ENCODE measurements around the gene LGMN. TPM values are rescaled to one million over a fixed set of nuclear protein-coding genes. Genes with fewer than 3 reads are reported as not detected.

LGMN gene
- total and polyA plus RNA-seq, 9 of the 15 experiments (the other 6 are each of a cell fraction or from before 2014, with no cell fraction given) = 0.05 to 1.4 (median 0.43) TPM; not detected in 2

DNA sequence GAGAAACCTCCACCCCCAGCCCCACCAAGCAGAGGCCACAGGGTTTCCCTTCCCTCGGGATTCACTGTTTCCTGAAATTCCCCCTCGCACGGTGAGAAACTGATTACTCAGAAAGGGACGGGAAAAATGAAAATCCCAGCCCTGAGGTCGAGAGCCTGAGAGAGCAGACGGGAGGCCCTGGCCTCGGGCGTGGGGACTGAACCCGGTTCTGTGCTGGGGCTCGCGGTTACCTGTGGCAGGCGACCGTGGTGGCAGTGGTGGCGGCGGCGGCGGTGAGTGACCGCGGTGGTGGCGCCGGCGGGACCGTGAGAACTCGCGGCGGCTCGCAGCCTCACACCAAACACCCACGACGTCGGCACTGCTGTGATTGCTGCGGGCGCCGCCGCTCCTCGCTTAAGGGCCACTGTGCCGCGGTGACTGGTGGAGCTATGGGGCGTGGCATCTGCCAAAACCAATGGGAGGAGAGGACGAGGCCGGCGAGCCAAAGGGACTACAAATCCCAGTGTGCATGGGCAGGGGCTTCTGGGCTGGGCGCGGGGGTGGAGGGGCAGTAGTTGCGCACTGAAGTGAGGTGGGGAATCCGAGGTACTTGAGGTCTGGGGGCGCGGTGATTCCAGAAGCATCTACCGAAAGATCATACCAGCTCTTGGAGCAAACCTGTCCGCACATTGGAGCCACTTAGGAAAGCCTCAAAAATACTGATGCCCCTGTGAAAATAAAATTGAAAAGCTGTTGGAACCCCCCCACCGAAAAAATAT, at the start of gene LGMN (continued):
- TF ChIP-seq, protein P1, sequence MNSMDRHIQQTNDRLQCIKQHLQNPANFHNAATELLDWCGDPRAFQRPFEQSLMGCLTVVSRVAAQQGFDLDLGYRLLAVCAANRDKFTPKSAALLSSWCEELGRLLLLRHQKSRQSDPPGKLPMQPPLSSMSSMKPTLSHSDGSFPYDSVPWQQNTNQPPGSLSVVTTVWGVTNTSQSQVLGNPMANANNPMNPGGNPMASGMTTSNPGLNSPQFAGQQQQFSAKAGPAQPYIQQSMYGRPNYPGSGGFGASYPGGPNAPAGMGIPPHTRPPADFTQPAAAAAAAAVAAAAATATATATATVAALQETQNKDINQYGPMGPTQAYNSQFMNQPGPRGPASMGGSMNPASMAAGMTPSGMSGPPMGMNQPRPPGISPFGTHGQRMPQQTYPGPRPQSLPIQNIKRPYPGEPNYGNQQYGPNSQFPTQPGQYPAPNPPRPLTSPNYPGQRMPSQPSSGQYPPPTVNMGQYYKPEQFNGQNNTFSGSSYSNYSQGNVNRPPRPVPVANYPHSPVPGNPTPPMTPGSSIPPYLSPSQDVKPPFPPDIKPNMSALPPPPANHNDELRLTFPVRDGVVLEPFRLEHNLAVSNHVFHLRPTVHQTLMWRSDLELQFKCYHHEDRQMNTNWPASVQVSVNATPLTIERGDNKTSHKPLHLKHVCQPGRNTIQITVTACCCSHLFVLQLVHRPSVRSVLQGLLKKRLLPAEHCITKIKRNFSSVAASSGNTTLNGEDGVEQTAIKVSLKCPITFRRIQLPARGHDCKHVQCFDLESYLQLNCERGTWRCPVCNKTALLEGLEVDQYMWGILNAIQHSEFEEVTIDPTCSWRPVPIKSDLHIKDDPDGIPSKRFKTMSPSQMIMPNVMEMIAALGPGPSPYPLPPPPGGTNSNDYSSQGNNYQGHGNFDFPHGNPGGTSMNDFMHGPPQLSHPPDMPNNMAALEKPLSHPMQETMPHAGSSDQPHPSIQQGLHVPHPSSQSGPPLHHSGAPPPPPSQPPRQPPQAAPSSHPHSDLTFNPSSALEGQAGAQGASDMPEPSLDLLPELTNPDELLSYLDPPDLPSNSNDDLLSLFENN (IDR thresholded peaks at IDR 0.05; ENCODE audit: low read depth in 2 of 2, low read length in 2 of 2) = no peak
- TF ChIP-seq ZNF24 (IDR thresholded peaks at IDR 0.05) (no peak), NR4A1 (CRISPR knock-in tag; IDR thresholded peaks at IDR 0.05) (no peak), NR4A1 (tag; IDR thresholded peaks at IDR 0.05) (no peak), ZBED1 (IDR thresholded peaks at IDR 0.05) (no peak), CTBP1 (IDR thresholded peaks at IDR 0.05; ENCODE audit: borderline replicate concordance) (peak; percentile 39; the same call in 1 of the 2 replicates), PHF21A (IDR thresholded peaks at IDR 0.05; ENCODE audit: borderline replicate concordance, low read depth) (peak; percentile 82), CAMTA2 (CRISPR knock-in tag; conservative IDR thresholded peaks at IDR 0.05) (no peak), SMC3 (conservative IDR thresholded peaks at IDR 0.05; ENCODE audit: insufficient read depth, low read depth, low read length) (no peak), HCFC1 (IDR thresholded peaks at IDR 0.05; ENCODE audit: low read depth, low read length) (peak; percentile 71), NRF1 (conservative IDR thresholded peaks at IDR 0.05 in 1 of 2, IDR thresholded peaks at IDR 0.05 in 1 of 2) (peak in 1 of 2 experiments; percentile 48; a peak in 2 of 4 replicates), C11orf30 (IDR thresholded peaks at IDR 0.05; ENCODE audit: low read depth) (no peak), ZFP1 (CRISPR knock-in tag; IDR thresholded peaks at IDR 0.05) (no peak), ZNF197 (CRISPR knock-in tag; IDR thresholded peaks at IDR 0.05; ENCODE audit: low read depth) (no peak), HIVEP1 (CRISPR knock-in tag; IDR thresholded peaks at IDR 0.05) (no peak), MEF2D (tag; conservative IDR thresholded peaks at IDR 0.05; ENCODE audit: low read depth) (no peak), BMI1 (IDR thresholded peaks at IDR 0.05; ENCODE audit: low read length) (no peak), ZNF668 (CRISPR knock-in tag; IDR thresholded peaks at IDR 0.05) (no peak), CBFB (CRISPR knock-in tag; IDR thresholded peaks at IDR 0.05) (no peak)
- TF ChIP-seq, protein P2, sequence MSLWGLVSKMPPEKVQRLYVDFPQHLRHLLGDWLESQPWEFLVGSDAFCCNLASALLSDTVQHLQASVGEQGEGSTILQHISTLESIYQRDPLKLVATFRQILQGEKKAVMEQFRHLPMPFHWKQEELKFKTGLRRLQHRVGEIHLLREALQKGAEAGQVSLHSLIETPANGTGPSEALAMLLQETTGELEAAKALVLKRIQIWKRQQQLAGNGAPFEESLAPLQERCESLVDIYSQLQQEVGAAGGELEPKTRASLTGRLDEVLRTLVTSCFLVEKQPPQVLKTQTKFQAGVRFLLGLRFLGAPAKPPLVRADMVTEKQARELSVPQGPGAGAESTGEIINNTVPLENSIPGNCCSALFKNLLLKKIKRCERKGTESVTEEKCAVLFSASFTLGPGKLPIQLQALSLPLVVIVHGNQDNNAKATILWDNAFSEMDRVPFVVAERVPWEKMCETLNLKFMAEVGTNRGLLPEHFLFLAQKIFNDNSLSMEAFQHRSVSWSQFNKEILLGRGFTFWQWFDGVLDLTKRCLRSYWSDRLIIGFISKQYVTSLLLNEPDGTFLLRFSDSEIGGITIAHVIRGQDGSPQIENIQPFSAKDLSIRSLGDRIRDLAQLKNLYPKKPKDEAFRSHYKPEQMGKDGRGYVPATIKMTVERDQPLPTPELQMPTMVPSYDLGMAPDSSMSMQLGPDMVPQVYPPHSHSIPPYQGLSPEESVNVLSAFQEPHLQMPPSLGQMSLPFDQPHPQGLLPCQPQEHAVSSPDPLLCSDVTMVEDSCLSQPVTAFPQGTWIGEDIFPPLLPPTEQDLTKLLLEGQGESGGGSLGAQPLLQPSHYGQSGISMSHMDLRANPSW (CRISPR knock-in tag; IDR thresholded peaks at IDR 0.05) = no peak
- TF ChIP-seq, protein P3, sequence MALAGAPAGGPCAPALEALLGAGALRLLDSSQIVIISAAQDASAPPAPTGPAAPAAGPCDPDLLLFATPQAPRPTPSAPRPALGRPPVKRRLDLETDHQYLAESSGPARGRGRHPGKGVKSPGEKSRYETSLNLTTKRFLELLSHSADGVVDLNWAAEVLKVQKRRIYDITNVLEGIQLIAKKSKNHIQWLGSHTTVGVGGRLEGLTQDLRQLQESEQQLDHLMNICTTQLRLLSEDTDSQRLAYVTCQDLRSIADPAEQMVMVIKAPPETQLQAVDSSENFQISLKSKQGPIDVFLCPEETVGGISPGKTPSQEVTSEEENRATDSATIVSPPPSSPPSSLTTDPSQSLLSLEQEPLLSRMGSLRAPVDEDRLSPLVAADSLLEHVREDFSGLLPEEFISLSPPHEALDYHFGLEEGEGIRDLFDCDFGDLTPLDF (CRISPR knock-in tag; IDR thresholded peaks at IDR 0.05) = no peak
- TF ChIP-seq, protein P4, sequence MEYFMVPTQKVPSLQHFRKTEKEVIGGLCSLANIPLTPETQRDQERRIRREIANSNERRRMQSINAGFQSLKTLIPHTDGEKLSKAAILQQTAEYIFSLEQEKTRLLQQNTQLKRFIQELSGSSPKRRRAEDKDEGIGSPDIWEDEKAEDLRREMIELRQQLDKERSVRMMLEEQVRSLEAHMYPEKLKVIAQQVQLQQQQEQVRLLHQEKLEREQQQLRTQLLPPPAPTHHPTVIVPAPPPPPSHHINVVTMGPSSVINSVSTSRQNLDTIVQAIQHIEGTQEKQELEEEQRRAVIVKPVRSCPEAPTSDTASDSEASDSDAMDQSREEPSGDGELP (CRISPR knock-in tag; IDR thresholded peaks at IDR 0.05; ENCODE audit: borderline replicate concordance) = peak; percentile 53; the same call in 1 of the 2 replicates
